GM18868 (cell line): ENCODE results near the gene ROR1.
A peak's percentile ranks its signal among the peaks of the same experiment; 100 is the strongest.

ENCODE experiments used
- ATAC-seq: cut with Tn5 transposase; IDR thresholded peaks from one replicate; pipeline ENCODE4 v1.9.1; 2021; ENCODE audit warnings: mild to moderate bottlenecking, moderate library complexity; ENCODE audit not compliant: unreplicated experiment

ROR1 gene

DNA sequence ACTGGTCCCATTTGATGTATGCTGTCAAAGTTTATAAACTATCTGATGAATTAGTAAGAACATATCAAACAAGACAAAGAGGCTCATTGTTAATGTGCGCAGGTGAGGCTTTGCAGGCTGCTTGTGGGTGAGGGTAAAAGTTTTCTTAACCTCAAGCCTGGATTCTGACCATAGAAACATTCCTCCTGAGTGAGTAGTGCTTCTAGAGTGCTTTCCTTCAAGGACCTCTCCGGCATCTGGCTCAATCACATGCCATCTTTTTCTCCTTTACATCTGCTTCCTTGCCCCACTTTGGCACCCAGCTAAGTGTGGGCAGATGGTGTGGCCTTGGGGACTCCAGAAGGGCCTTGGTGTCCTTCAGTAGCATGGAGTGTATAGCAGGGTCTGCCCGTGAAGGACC, 104.0 kb downstream of the ROR1 start:
- ATAC-seq = no peak

DNA sequence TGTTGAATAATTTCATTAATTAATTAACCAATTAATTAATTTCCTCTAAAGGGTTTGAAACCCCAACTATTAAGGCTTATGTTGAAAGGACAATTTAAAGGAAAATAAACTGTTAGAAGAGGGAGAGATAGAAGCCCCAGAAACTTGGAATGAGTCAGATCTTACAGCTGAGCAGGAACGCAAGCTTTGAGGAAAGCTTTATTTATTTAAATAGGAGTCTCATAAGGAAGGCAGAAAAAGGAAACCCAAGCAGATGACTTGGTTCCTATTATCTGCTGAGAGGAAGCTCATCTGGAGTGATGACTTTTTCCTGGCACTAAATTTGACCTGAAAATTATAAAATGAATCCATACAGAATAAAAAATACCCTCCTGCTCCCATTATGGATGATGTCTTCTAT, 105.1 kb downstream of the ROR1 start:
- no peak for ATAC-seq

DNA sequence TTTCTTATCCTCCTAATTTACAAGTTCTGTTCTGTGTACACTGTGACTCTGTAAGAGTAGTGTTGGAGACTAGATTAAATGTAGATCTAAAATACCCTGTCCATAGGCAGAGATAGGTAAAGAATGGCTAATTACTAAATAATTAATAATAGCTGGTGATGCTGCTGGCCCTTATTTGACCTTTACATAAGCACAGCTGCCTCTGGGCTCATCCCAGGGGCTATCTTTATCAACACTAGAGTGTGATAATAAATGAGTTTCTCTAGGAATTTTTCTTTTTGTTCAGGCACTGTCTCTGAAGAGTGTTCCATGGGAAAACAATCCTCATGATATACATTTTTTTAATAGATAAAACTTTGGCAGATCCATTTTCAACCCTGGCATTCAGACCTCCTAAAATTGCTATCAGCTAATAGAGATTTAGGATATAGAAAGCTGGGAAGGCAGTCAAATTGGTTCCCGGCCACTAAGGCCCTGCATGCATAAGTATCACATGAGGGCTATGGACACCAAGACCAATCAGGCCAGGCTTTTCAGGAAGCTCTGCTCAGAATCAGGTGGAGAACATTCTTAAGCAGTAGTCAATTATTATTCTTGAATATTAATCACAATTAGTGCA, 107.2 kb downstream of the ROR1 start:
- ATAC-seq = no peak

DNA sequence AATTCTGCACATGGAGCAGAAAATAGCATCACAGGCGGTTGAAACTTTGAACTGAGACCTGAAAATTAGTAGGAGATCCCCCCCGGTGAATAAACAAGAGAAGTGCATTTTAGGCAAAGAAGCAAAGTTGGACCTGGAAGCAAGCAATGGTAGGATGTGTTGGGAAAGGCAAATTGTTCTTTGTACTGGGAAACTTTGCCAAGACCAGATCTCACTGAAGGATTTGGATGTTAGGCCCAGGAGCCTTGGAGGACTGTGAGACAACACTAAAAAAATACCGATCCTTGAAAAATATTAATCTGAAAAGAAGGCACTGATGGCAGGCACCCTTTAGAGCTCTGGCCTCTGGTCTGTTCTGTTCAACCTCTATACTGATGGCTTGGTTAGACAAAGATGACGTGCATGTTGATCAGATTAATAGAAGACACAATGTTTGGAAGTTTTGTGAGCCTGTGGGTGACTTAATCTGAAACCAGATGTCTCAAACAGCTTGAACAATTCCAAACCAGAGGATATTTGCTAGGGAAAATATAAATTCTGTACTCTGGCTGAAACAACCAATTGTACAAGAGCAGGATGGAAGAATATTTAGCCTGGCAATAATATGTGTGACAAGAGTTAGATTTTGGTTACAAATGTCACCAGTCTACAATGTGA, 108.4 kb downstream of the ROR1 start:
- ATAC-seq = no peak

DNA sequence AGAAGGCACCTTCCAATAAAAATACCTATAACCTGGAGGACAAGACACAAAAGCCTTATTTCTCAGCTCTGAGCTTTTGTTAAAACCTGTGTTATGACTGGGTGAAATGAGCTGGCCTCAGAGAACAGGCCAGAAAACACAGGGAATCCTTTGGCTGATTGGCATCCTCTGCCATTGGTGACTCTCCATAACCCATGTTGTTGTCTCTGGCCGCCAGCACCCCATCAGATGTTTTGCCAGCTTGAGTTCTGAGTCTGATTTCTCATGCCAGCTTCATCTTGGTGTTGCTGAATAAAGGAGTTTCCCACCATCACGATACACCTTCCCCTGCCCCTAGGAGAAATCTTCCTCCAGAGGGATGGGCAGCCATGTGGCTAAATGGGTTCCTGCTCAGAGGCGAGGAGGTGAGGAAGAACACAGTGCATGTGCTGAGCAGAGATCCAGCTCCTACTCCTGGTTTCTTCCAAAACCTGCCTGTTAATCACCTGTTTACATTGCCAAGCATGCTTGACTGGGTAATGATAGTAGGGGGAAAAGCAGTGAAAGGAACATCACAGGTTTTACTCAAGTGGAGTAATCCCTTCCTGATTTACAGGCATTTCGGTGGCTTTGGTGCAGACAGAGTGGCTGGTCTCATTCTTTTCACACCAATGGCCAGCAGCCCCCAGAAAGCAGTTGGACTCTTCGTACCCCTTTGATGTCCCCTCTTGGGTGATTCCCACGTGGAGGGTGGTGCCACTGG, 109.8 kb downstream of the ROR1 start:
- no peak for ATAC-seq

DNA sequence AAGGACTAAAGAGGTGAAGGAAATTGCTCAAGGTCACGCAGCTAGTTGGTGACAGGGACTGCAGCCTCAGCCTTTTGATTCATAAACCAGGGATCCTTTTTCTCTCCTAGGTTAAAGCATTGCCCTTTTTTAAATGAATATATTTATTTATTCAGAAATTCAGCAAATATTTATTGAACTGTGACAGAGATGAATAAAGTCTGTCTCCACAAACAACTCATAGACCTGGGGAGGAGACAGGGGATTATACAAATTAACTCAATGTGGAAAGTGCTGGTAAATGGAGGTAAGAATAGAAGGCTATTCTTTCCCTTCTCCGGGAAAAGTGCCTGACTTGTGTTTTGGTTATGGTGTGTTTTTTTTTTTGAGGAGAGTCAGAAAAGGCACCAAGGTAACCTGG, 110.7 kb downstream of the ROR1 start:
- no peak for ATAC-seq

DNA sequence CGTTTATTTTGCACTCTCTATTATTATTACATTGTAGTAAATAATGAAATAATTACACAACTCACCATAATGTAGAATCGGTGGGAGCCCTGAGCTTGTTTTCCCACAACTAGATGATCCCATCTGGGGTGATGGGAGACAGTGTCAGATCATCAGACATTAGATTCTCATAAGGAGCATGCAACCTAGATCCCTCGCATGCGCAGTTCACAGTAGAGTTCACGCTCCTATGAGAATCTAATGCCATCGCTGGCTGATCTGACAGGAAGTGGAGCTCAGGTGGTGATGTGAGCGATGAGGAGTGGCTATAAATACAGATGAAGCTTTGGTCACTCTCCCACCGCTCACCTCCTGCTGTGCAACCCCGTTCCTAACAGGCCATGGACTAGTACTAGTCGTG, 112.1 kb downstream of the ROR1 start:
- no peak for ATAC-seq

DNA sequence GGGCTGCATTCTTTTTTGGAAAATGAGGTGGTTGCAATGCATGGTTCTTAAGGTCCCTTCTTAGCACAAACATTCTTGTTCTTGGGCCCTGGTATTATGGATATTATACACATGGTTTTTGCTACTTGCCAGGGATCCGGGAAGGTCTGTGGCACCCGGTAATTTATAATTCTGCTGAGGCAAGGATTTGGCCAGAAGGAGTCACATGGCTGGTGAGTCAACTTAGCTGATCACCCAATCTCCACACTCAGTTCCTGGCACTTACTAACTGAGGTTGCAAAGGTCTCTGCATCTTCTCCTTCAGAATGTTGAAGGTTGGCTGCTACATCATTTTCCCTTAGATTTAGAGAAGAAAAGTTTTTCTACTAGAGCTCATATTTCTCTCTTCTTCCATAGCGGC, 112.5 kb downstream of the ROR1 start:
- no peak for ATAC-seq

DNA sequence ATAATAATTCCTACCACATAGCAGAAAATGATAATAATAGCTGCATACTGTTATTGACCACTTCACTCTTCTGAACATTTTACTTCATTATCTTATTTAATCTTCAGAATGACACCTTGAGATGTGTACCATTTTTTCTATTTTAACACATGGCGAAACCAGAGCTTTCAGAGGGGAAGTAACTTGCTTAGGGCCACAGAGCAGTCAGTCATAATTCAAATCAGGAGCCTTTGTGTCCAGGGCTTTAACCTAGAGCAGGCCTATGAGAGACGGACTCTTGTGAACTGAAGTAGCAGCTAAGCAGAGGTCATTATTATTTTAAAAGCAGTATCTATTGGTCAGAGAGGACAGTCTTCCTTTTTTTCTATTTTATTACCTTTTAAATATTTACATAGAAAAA, 114.0 kb downstream of the ROR1 start:
- peak; percentile 27 for ATAC-seq

DNA sequence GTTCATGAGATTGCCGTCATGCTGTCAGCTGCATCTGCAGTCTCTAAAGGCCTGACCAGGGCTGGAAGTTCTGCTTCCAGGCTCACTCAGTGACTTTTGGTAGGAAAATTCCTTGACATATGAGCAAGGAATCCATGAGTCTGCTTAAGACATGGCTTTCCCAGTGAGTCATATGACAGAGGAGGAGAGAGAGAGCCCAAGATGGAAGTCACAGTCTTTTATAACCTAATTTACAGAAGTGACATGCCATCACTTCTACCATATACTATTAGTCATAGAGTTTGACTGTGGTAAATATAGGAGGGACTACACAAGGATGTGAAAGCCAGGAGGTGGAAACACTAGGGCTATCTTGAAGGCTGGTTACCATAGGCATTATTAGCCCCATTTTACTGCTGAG, 115.2 kb downstream of the ROR1 start:
- no peak for ATAC-seq

DNA sequence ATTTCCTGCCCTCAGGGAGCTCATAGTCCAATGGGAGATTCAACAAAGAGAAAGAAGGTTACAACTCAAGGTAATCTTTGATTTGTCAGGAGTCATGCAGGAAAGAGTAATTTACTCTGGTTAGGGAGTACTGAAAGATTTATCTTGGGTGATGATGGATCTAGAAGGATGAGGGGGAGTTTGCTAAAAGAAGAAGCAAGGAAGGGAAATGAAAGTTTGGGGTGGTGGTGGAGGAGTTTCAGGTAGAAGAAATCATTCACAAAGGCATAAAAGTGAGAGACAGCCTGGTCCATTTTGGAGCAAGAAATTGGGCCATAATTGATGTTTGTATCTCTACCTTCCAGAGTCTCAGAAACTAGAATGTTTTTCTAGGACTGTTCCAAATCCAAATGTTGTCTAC, 116.7 kb downstream of the ROR1 start:
- no peak for ATAC-seq

DNA sequence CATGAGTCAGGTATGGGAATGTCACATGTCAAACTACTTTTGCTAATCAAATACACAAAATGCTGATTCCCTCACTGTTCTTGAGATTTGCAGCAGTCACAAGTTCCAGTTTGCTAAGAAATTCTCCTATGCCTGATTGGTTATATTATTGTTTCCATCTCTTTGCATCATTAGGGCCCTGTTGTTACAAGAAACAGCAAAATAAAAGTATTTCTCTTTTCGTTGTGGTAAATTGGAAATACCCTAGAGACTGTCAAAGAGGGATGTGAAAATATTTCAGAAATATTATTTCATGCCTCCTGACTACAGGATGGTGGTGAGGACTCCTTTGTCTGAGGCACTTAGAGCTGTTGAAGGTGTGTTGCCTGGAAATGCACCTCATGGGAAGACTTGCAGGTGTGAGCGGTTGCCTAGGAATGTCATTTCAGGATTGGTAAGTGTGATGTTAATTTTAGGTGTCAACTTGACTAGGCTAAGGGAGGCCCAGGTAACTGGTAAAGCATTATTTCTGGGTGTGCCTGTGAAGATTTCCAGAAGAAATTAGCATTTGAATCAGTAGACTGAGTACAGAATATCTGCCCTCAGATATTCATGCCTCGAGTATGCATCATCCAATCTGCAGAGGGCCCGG, 117.4 kb downstream of the ROR1 start:
- ATAC-seq = peak; percentile 20

DNA sequence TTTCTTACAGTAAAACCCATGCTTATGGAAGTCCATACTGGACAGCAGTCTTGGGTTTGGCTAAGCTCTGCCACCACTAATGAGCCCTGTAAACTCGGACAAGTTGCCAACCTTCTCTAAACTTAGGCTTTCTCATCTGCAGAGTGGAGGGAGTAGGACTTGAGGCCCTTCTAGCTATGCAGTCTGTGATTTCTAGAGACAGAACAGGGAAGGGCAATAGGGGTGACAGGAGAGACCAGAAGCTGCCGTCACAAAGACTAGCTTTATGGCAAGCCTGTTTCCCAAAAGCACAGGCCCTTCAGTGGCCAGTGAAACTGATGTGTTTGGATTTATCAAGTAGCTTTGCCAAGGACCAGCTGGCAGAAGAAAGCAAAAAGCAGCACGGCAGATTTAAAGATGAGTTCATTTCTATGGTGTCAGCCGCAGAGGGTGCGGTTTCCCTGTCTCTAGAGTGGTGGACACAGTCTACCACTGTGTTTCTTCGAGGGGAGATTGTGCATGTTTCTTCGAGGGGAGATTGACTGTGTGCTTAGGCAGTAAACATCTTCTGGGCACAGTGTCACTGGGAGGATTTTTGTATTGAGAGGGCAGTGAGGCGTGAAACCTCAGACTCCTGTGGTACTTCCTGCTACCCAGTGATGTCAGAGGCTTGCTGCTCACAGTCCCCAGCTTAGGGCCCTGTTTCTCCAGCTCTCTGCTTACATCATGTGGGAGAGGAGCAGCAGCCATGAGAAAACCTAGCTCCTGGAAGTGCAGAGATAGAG, 119.0 kb downstream of the ROR1 start:
- ATAC-seq = peak; percentile 99

DNA sequence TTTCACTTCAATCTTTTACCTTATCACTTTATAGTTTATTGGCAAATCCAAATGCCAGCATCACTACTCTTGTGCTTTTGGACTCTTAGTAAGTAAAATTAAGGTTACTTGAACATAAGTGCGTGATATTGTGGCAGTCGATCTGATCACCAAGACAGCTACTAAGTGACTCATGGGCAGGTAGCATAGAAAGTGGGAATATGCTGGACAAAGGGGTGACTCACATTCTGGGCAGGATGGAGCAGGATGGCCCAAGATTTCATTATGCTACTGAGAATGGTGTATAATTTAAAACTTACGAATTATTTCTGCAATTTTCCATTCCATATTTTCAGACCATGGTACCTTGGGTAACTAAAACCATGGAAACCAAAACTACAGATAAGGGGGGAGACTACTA, 120.2 kb downstream of the ROR1 start:
- no peak for ATAC-seq

DNA sequence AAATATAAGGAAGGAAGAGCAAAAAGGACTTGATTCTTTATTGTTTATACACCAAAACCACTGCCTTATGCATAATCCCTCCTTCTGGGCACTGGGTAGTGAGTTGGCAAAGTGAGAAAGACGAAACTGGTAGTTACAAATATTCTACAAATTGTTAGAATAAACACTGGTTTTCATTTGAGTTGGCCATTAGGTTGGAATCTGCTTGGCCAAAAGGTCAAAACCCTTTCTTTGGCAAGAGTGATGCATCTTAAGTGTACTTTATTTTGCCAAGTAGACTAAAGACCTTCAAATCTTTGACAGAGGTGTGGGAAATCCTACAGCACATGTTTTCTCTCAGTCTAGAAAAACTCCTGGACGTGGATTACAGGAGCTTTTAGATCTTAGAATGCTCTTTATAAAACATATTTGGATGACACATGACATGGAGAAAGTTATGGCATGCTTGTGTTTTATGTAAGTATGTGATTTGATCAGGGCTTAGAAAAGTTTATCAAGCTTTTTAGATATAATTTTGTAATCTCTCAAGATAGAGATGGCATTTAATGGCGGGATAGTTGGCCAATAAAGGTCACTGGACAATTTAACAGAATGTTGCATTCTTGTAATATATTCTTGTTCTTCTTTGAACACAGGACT, 120.9 kb downstream of the ROR1 start:
- no peak for ATAC-seq

DNA sequence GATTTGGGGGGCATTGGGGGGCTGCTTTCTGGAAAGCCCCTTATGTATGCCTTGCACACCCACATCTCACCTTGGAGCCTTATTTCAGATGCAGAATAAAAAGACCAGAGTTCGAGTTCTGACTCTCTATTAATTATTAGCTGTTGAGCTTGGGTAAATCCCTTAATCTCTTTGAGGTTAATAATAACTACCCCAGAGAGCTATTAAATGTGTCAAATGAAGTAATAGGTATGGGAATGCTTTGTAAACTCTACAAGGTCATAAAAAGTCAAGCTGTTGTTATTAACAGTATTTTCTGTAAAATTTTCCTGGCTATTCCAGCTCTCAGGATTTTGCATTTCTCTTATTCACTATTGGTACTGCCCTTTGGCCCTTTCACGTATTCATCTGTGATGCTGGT, 122.9 kb downstream of the ROR1 start:
- no peak for ATAC-seq

DNA sequence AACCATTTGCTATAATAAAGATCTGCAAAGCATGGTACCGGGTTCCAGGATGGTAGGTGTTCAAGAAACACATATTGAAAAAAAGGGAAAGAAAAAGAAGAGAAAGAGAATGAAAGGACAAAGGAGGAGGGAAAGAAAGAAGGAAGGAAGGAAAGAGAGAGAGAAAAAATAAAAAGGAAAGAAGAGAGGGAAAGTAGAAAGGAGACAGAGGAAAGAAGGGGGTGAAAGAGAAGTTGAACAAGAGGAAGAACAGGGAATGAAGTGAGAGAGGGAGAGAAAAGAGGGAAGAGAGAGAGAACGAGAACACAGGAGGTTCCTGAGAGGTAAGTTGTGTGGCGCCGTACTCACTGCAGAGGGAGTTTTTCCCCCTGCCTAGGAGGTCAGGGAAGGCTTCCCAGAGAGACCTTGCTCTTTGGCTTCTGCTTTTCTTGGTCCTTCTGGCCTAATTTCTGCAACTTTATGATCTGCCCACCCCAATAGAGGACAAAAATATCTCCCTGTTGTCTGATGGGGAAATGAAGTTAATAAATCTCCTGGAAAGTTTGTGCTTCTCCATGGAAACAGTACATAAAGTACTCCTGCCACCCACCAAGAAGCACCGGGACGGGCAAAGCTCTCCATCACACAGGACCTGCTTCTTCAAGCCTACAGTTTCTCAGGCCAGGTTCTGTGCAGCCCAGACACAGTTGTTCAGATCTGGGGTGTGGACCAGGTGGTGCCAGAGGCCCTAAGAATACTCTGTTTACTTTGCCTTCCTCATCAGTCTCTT, 124.8 kb downstream of the ROR1 start:
- ATAC-seq = no peak

DNA sequence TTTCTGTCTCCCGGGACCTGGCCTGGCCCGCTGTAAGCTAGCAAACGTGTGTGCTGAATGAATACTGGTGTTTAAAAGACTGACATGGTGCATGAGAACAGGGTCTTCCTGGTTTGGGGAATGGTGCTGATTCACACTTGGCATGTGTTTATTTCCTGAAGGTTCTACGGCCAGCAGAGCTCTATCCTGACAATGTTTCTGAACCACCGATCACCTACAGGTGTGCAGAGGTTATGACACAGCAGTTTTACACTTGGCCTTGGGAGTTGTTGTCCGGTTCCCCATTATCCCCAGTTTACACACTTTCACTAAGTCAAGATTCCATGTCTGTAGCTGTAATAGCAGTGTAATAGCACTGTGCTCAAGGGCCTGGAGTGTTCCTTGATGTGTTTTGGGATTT, 127.3 kb downstream of the ROR1 start:
- ATAC-seq = no peak

DNA sequence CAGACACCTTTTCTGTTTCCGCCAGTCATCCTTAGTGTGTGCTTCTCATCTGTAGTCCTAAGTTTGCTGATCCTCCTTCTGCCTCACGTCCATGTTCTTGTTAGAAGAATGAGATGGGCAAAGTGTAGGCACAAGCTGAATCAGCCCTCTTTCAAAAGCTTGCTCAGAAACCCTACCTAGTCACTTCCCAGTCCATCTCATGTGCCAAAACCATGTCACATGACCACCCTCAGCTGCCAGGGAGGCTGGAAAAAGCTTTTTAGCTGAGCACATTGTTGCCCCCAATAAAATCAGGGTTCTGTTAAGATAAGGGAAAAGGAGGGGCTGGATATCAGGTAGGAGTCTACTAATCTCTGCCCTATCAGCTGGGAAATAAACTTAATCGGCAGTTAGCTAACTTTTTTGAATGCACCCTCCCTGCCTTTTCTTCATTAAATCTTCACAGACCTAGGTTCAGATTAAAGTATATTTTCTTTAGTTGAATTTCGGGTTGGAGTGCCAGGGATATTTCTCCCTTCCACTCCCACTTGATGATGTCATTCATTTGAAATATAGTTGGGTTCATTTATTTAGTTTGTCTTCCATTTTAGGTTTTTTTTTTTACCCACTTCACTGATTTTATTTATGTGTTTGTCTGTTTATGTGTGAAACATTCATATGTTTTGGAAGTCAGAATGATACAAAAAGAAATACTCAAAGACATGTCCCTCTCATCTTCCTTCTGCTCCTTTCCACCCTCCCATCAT, 129.2 kb downstream of the ROR1 start:
- no peak for ATAC-seq
